22Rv1 (cell line): ENCODE data around the gene AGT.
A peak's percentile ranks its signal among the peaks of the same experiment; 100 is the strongest.

Experiments
- H3K27ac ChIP-seq: fragments of 450-650 bp; 2 replicates; pipeline ENCODE4 v1.5.1; 2017
- ZFX ChIP-seq: fragments of 450-650 bp; IDR thresholded peaks from 2 replicates; pipeline ENCODE4 v1.6.1; 2017; ENCODE audit warnings: antibody characterized with exemption, borderline replicate concordance
- TF ChIP-seq, protein P1 (sequence below): fragments of 450-650 bp; IDR thresholded peaks from 2 replicates; pipeline ENCODE4 v1.5.1; 2017; ENCODE audit warnings: mild to moderate bottlenecking

AGT gene

GRCh38 chr1:230754796-230755195 lies 40.9 kb upstream of the AGT start:
- H3K27ac ChIP-seq, result peak overlapping the region; percentile 37
- TF ChIP-seq, protein P1, sequence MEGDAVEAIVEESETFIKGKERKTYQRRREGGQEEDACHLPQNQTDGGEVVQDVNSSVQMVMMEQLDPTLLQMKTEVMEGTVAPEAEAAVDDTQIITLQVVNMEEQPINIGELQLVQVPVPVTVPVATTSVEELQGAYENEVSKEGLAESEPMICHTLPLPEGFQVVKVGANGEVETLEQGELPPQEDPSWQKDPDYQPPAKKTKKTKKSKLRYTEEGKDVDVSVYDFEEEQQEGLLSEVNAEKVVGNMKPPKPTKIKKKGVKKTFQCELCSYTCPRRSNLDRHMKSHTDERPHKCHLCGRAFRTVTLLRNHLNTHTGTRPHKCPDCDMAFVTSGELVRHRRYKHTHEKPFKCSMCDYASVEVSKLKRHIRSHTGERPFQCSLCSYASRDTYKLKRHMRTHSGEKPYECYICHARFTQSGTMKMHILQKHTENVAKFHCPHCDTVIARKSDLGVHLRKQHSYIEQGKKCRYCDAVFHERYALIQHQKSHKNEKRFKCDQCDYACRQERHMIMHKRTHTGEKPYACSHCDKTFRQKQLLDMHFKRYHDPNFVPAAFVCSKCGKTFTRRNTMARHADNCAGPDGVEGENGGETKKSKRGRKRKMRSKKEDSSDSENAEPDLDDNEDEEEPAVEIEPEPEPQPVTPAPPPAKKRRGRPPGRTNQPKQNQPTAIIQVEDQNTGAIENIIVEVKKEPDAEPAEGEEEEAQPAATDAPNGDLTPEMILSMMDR, result no peak
- no peak for TF ChIP-seq ZFX

DNA sequence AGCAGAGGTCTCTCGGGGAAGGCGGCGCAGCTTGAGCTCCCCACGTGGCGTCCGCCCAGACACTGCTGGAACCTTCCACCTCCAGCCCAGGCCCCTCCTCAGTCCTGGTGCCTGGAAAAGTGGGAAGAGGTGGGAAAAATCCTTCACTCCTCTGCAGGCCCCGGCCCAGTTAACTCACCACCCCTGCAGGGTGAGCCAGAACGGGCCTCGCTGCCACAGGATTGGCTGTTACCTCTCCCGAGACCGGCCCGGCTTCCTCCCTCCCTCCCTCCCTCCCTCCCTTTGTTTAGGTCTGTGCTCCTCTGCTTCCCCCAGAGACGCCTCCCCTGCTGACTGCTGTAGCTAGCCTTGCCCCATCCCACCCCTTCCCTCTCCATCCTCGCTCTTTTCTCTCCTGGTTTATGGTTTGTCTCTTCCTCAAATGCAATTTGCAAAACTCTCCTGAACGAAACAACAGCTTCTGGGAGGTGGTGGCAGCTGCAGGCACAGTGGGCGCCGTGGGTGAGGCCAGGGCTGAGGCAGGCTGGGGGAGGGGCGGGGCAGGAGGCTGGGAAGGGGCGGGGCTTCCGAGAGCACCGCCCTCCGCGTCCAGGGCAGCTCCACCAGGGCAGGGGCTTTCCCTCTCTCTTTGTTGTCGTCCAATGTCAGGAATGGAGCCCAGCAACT lies 39.8 kb upstream of the AGT start:
- H3K27ac ChIP-seq, result peak overlapping the region; percentile 59
- TF ChIP-seq, protein P1, result no peak
- TF ChIP-seq ZFX, result no peak

DNA sequence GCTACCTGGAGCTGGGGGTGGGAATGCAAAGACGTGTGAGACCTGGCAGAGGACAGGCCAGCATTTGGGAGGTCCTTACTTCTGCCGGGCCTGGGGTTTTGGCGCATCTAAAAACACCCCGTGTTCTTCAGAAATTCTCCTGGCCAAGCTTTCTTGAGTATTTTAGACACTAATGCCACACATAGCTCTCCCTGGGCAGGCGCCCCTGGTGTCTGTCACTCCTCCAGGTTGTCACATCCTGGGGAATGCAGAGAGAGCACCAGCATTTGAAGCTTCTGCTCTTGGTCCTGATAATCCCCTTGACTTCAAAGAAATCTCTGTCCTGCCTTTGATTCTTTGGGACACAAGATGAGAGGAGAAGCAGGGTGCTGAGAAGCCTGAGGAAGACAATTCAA lies 39.3 kb upstream of the AGT start:
- TF ChIP-seq, protein P1, result no peak
- no peak for TF ChIP-seq ZFX
- H3K27ac ChIP-seq, result peak overlapping the region; percentile 59

DNA sequence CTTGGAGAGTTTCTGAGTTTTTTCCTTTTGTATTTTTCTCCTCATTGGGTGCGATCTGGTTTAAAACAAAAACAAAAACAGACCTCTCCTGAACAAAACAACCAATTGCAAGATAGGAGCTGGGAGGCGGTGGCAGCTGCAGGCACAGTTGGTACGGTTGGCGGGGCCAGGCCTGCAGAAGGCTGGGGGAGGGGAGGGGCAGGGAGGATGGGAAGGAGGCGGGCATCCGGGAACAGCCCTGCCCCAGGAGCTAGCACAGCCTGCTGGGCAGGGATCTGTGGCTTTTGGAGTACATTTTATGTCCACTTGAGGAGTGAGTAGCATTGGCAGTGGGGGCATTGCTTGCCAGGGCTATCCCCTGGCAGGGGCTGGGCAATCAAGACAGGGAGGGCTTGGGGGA lies 38.5 kb upstream of the AGT start:
- peak overlapping the region; percentile 59 for H3K27ac ChIP-seq
- no peak for TF ChIP-seq ZFX
- TF ChIP-seq, protein P1, result no peak

DNA sequence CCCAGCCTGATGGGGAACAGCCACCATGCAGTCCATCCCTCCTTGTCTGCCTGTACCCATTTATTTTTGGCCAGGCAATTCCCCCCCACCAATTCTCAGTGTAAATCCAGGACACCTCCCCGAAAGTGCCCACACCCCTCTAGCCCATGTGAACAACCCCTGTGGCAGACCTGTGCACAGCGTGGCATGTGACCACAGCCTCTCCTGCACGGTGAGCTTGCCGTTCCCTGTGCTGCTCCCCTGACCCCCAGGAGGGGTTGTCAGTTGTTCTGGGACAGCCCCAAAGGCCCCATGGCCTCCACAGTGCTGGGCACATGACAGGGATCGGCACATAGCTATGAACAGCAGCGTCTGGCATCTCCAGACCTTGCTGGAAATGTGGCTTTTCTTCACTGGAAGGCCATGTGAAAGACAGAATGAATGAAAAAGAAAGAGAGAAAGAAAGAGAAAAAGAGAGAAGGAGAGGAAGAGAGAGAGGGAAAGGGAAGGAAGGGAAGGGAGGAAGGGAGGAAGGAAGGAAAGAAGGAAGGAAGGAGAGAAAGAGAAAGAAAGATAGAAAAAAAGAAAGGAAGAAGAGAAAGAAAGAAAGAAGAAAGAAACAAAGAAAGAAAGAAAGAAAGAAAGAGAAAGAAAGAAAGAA lies 37.2 kb upstream of the AGT start:
- TF ChIP-seq ZFX, result no peak
- TF ChIP-seq, protein P1, result no peak
- H3K27ac ChIP-seq, result no peak overlapping the region

GRCh38 chr1:230750576-230750975 lies 36.7 kb upstream of the AGT start:
- H3K27ac ChIP-seq, result no peak overlapping the region
- TF ChIP-seq ZFX, result no peak
- TF ChIP-seq, protein P1, result no peak

- H3K27ac ChIP-seq, result no peak overlapping the region
- no peak for TF ChIP-seq ZFX
- TF ChIP-seq, protein P1, result no peak
Measured at GRCh38 chr1:230749635-230750034, 35.7 kb upstream of the AGT start.
